Dendritic cell treated with granulocyte-macrophage colony-stimulating factor and Interleukin-4, amounts not matched to agents 40 ng/mL and 50 ng/mL, for 4 days (primary cell): ENCODE data around the gene MIER3.
A peak's percentile ranks its signal among the peaks of the same experiment; 100 is the strongest.

Source experiments
- H3K27ac Mint-ChIP-seq: one replicate; pipeline ENCODE4 v1.8.0; 2022; ENCODE audit warnings: mild to moderate bottlenecking, mixed read lengths
- H3K27me3 Mint-ChIP-seq: one replicate; pipeline ENCODE4 v1.8.0; 2022; ENCODE audit warnings: mild to moderate bottlenecking, mixed read lengths
- H3K36me3 Mint-ChIP-seq: one replicate; pipeline ENCODE4 v1.8.0; 2022; ENCODE audit warnings: low read depth, mixed read lengths
- H3K4me1 Mint-ChIP-seq: one replicate; pipeline ENCODE4 v1.8.0; 2022; ENCODE audit warnings: low read depth, mixed read lengths
- H3K4me3 Mint-ChIP-seq: one replicate; pipeline ENCODE4 v1.8.0; 2022; ENCODE audit warnings: mild to moderate bottlenecking, moderate library complexity, mixed read lengths
- H3K9me3 Mint-ChIP-seq: one replicate; pipeline ENCODE4 v1.8.0; 2022; ENCODE audit warnings: mixed read lengths
- intact Hi-C: fragments of 100-400 bp; cut with micrococcal nuclease; formaldehyde crosslinking; loops from one replicate; pipeline ENCODE4 v1.15.0; 2022

MIER3 gene

DNA sequence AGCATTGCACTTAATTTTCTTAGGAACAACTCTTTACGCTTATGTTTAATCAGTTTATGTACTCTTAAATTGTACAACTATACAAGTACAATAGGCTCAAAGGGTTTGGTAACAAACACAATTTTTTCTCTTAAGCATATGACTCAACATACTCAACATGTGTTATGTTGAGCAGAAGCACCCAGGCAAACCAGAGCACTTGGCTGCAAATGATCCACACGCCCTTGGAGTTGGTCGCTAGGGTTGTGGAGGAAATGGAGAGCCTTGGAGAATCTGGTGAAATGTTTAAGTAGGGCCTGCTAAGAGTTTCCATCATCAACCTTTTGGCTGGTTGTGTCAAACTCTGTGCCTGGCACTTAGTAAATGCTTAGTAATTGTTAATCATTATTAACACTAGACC lies 25.1 kb upstream of the MIER3 start:
- no peaks in the 10 kb centered on the region for H3K36me3 Mint-ChIP-seq
- H3K9me3 Mint-ChIP-seq: no peaks in the 10 kb centered on the region
- intact Hi-C loops: no loop called here
- no peaks in the 10 kb centered on the region for H3K4me1 Mint-ChIP-seq
- no peak overlapping the region for H3K27ac Mint-ChIP-seq
- no peak overlapping the region for H3K4me3 Mint-ChIP-seq
- H3K27me3 Mint-ChIP-seq: peaks cover 2% of the 10 kb centered on the region

DNA sequence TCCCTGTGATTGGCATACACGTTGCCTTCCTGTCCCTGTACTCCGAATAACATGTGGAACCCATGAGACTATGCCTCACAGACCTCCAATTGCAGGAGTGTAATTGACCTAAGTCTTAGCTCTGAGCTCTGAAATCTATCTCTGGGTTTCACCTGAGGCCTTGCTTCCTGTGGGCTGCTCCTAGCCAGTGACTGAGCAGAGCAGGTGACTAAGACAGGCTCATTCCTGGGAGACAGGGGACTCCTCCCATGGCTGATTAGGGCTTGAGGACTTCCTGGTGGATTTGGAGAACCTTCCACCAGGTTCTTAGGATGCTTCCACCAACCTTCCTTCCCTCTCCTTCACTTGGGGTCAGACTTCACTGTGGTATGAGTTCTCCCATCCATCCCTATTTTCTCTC lies 22.3 kb upstream of the MIER3 start:
- Mint-ChIP-seq H3K36me3 (no peaks in the 10 kb centered on the region), H3K27ac (no peak overlapping the region), H3K4me1 (no peaks in the 10 kb centered on the region), H3K27me3 (peaks cover 2% of the 10 kb centered on the region), H3K4me3 (no peak overlapping the region), H3K9me3 (no peaks in the 10 kb centered on the region)
- intact Hi-C loops: no loop called here

DNA sequence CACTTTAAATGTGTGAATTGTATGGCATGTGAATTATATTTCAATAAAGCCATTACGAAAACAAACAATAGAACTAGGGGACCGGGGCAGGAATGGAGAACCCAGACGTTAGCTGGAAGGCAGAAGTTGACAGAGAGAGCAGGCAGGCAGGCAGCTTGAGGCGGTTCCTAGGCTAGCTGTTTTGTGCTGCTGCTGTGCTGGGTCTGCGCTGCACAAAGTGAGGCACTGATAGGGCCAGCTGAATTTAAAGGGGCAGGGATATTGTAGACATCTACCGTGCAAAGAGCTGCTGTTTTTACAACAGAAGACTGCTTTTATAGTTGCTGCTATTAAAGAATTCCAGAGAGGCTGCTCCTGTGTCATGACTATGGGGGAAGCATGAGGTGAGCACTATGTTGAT lies 21.6 kb upstream of the MIER3 start:
- H3K27me3 Mint-ChIP-seq: peaks cover 2% of the 10 kb centered on the region
- H3K27ac Mint-ChIP-seq: no peak overlapping the region
- intact Hi-C loops: no loop called here
- H3K4me3 Mint-ChIP-seq: no peak overlapping the region
- H3K9me3 Mint-ChIP-seq: no peaks in the 10 kb centered on the region
- no peaks in the 10 kb centered on the region for H3K36me3 Mint-ChIP-seq
- H3K4me1 Mint-ChIP-seq: no peaks in the 10 kb centered on the region

DNA sequence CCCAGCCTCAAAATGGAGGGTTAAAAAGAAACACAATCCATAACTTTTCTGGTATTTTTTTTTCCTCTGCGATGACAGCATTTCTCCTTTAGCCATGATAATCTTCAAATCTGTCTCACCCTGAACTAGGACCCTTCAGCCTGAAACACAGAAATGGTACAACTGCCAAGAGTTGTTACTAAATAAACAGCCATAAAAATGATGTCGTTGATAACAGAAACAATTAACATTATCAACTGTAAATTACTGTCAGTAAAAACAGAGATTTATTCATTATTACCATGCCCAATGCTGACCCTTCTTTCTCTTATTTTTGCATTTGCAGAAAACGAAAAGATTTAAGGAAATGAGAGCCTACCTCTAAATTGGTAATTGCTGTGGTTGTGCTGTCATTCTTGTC lies 19.4 kb upstream of the MIER3 start:
- no peaks in the 10 kb centered on the region for H3K36me3 Mint-ChIP-seq
- peaks cover 2% of the 10 kb centered on the region for H3K27me3 Mint-ChIP-seq
- intact Hi-C loops: no loop called here
- H3K4me1 Mint-ChIP-seq: no peaks in the 10 kb centered on the region
- H3K4me3 Mint-ChIP-seq: no peak overlapping the region
- no peaks in the 10 kb centered on the region for H3K9me3 Mint-ChIP-seq
- H3K27ac Mint-ChIP-seq: no peak overlapping the region

DNA sequence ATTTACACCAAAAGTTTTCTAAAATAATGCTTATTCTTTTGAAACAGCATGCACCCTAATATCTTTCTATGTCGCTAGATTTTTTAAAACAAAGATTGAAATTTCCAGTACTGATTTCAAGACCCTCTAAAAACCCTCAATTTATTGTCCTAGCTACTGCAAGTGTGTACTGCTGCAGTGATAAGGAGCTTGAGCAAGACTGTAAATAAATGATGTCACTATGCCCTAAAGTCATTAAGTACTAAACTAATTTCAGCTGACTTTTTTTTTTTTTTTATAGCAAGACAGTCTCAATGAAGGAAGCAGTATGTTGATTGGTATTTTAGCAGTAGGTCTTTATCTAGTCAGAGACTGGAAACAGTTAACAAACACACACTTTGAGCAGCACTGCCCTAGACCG lies 12.2 kb upstream of the MIER3 start:
- Mint-ChIP-seq H3K27me3 (peaks cover 17% of the 10 kb centered on the region), H3K27ac (no peak overlapping the region), H3K4me1 (peaks cover 7% of the 10 kb centered on the region), H3K36me3 (no peaks in the 10 kb centered on the region), H3K4me3 (no peak overlapping the region), H3K9me3 (peaks cover 17% of the 10 kb centered on the region)
- intact Hi-C loops: no loop called here

DNA sequence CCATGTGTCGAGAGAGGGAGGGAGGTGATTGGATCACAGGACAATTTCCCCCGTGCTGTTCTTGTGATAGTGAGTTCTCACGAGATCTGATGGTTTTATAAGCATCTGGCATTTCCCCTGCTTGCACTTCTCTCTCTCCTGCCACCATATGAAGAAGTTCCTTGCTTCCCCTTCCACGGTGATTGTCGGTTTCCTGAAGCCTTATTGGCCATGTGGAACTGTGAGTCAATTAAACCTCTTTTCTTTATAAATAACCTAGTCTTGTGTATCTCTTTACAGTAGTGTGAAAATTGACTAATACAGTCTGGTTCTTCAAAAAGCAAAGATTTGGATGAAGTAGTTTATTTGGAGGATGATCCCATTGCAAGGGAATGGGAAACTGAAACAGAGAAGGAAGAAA lies 11.3 kb upstream of the MIER3 start:
- no peaks in the 10 kb centered on the region for H3K36me3 Mint-ChIP-seq
- intact Hi-C loops: no loop called here
- H3K4me3 Mint-ChIP-seq: no peak overlapping the region
- H3K27me3 Mint-ChIP-seq: peaks cover 19% of the 10 kb centered on the region
- no peak overlapping the region for H3K27ac Mint-ChIP-seq
- H3K4me1 Mint-ChIP-seq: peaks cover 7% of the 10 kb centered on the region
- H3K9me3 Mint-ChIP-seq: peaks cover 17% of the 10 kb centered on the region

DNA sequence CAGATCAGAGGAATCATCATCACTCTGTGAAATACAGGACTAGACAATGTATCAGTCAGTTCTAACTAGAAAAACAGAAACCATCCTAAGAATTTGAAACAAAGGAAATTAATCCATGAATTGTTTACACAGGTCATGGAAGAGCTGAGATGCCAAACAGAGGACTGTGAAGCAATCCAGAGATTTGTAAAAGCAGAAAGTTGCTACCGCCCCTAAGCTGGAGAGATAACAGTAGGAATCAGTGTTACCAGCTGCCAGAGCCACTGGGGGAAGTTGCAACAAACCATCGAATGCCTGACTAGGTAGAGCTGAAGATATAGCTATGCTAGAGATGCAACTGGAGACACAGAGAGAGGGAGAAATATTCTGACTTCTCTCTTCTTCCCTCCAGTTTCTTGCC lies 10.4 kb upstream of the MIER3 start:
- H3K27me3 Mint-ChIP-seq: peaks cover 22% of the 10 kb centered on the region
- peaks cover 17% of the 10 kb centered on the region for H3K9me3 Mint-ChIP-seq
- peaks cover 7% of the 10 kb centered on the region for H3K4me1 Mint-ChIP-seq
- intact Hi-C loops: no loop called here
- H3K36me3 Mint-ChIP-seq: no peaks in the 10 kb centered on the region
- H3K4me3 Mint-ChIP-seq: no peak overlapping the region
- H3K27ac Mint-ChIP-seq: no peak overlapping the region

DNA sequence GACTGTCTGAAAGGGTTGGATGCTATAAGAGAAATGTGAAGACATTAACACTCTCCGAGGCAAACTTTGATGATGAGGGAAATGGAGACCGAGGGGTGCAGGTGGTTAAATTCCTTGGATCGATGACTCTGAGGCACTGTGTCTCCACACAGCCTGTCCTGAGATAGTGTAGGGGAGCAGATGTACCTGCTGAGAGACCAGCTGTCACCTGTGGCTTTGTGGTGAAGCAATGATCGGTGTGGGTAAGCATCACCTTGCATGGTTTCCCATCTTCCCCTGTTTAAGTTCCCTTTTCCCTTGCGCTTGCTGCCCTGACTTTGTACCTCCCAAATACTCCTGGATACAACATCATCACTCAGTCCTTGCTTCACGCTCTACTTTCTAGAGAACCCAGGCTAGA lies 9.8 kb upstream of the MIER3 start:
- intact Hi-C loops: no loop called here
- no peak overlapping the region for H3K27ac Mint-ChIP-seq
- H3K27me3 Mint-ChIP-seq: peaks cover 22% of the 10 kb centered on the region
- H3K36me3 Mint-ChIP-seq: no peaks in the 10 kb centered on the region
- H3K4me1 Mint-ChIP-seq: peaks cover 7% of the 10 kb centered on the region
- peaks cover 17% of the 10 kb centered on the region for H3K9me3 Mint-ChIP-seq
- no peak overlapping the region for H3K4me3 Mint-ChIP-seq

DNA sequence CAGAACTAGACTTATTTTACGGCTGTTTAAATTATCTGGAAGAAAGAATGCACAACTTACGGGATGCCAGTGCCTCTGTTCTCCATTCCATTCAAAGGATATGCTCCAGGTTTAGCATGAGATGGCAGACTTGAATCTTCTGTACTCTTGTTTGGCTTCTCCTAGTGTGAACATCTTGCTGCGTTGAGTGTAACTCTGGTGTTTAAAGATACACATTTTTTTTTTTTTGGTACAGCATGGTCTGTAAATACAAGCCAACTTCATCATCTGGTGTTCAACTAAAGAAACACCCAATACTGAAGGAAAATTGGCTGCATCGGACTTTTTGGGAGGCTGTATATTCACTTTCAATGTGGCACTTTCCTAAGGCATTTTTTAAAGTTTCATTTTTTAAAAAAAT lies 7.4 kb upstream of the MIER3 start:
- Mint-ChIP-seq H3K27ac (no peak overlapping the region), H3K4me3 (no peak overlapping the region), H3K9me3 (peaks cover 17% of the 10 kb centered on the region), H3K36me3 (no peaks in the 10 kb centered on the region), H3K27me3 (peaks cover 18% of the 10 kb centered on the region), H3K4me1 (peaks cover 7% of the 10 kb centered on the region)
- intact Hi-C loops: no loop called here

DNA sequence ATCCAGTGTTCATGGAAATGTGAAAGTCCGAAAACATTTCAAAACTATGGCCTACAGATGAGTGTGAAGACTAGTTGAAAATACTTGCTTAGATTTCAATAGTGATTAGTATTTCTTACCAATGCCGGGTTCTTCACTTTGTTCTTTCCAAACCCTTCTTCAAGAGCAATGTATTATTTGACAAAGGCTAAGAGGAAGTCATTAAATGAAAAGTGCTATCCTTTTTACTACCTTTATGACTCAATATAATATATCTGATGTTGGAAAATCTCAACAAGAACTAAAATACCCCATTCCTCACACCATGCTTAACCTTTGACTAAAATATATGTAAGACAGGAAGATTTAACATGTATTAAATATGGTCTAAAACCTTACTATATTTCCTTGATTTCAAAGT lies 6.7 kb upstream of the MIER3 start:
- Mint-ChIP-seq H3K27ac (no peak overlapping the region), H3K4me3 (no peak overlapping the region), H3K9me3 (peaks cover 15% of the 10 kb centered on the region), H3K36me3 (no peaks in the 10 kb centered on the region), H3K4me1 (peaks cover 6% of the 10 kb centered on the region), H3K27me3 (peaks cover 21% of the 10 kb centered on the region)
- intact Hi-C loops: no loop called here

DNA sequence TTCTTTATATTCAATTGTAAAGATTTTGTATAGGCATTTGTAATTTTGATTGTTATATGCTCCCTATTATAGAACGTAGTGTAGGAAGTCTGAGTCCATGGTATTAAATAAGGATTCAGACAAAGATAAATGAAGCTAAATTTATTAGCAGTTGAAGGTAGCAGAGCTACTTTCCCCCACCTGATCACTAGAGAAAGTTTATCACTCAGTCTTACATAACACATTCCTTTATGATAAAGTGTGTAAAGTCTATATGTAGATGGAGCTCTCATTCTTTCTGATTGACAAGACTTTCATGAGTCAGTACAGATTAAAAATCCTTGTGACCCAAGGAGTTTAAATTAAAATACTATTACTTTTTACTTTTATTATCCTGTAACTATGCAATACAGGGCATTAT lies 2.3 kb upstream of the MIER3 start:
- H3K27ac Mint-ChIP-seq: no peak overlapping the region
- peaks cover 18% of the 10 kb centered on the region for H3K4me1 Mint-ChIP-seq
- no peaks in the 10 kb centered on the region for H3K9me3 Mint-ChIP-seq
- H3K27me3 Mint-ChIP-seq: peaks cover 22% of the 10 kb centered on the region
- H3K36me3 Mint-ChIP-seq: peaks cover 4% of the 10 kb centered on the region
- intact Hi-C loops: loop anchor here (5.0 kb wide), 1 partner anchor 42 kb away; no protein-coding TSS in a partner anchor
- H3K4me3 Mint-ChIP-seq: no peak overlapping the region

DNA sequence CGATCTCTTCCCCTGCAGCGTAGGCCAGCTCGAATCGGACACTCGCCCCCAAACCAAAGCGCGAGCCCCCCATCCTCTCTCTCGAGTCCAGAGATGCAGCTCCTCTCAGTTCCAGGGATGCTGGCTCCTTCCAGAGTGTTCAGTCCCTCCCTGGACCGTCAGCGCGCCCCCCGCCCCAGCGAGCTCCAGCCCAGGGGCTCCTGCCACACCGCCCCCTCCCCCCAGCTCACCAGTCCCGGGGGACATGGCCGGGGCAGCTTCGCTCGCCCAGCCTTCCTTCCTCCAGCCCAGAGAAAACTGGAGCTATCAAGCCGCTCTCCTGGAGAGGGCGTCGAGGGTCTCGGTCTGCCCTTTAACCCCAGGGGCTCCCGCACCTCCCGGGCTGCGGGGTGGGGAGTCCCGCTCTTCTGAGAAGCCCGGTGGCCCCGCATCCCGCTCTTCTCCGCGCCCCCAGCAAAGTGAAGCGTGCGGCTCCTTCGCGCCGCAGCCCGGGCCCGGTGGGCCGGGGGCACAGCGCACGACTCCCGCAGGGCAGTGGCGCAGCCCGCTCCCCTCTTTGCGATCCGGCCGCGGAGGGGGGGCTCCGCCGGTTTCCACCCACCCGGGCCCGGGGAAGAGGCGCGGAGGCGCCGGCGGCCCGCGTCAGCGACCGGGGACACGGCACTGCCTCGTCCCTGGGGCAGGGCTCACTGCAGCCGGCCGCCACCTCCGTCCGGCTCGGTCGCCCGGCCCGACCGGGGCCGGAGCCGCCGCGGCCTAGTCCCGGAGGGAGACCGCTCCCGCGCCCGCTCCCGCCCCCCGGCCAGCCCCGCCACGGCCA lies 587 bp downstream of the MIER3 start:
- intact Hi-C loops: loop anchor here (5.0 kb wide), 1 partner anchor 39 kb away; no protein-coding TSS in a partner anchor
- Mint-ChIP-seq H3K27me3 (peaks cover 16% of the 10 kb centered on the region), H3K4me1 (peaks cover 18% of the 10 kb centered on the region), H3K27ac (peak overlapping the region; percentile 71), H3K9me3 (no peaks in the 10 kb centered on the region), H3K36me3 (peaks cover 20% of the 10 kb centered on the region), H3K4me3 (peak overlapping the region; percentile 89)

DNA sequence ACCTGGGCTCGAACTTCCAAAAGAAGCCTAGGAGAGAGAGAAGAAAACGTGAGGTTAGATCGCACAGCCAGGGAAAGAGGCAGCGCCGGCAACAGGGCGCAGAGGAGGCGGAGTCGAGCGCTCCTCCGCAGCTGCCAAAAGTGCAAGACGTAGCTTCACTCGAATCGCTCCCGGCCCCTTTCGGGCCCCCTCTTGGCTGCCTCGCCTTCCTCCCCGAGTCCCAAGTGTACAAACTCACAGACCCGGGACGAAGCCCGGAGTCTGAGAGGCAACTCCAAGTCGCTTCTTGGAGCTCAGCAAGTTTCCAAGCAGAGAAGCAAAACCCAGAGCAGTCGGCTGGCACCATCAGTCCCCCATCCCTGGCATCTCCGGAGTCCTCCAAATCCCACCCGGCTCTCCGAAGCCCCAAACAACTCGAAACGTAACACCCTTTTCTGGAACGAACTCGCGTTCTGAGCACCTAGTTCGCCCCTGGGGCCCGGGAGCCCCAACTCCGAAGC lies 1.2 kb downstream of the MIER3 start:
- intact Hi-C loops: loop anchor here (5.0 kb wide), 1 partner anchor 38 kb away; no protein-coding TSS in a partner anchor
- H3K27ac Mint-ChIP-seq: peak overlapping the region; percentile 71
- peak overlapping the region; percentile 89 for H3K4me3 Mint-ChIP-seq
- peaks cover 20% of the 10 kb centered on the region for H3K36me3 Mint-ChIP-seq
- H3K9me3 Mint-ChIP-seq: no peaks in the 10 kb centered on the region
- peaks cover 18% of the 10 kb centered on the region for H3K4me1 Mint-ChIP-seq
- peaks cover 16% of the 10 kb centered on the region for H3K27me3 Mint-ChIP-seq

DNA sequence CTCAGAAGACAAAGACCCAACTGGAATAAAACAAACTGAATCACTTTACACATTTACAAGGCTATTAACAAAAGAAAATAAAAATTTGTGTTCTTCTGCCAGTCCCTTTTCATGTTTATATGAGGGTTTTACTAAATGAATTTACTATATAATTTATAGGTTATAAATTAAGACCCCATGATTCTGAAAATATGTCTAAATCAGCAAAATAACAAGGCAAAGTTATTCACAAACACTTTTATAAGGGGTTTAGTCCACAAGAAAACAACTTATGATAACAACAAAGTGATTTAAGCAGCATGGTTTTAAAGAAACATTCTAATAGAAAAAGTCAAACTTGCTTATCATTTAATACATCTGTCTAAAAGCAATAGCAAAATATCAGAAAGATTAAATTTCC lies 4.9 kb downstream of the MIER3 start:
- H3K36me3 Mint-ChIP-seq: peaks cover 43% of the 10 kb centered on the region
- no peak overlapping the region for H3K27ac Mint-ChIP-seq
- H3K4me3 Mint-ChIP-seq: no peak overlapping the region
- intact Hi-C loops: no loop called here
- peaks cover 2% of the 10 kb centered on the region for H3K27me3 Mint-ChIP-seq
- H3K9me3 Mint-ChIP-seq: no peaks in the 10 kb centered on the region
- H3K4me1 Mint-ChIP-seq: peaks cover 18% of the 10 kb centered on the region

DNA sequence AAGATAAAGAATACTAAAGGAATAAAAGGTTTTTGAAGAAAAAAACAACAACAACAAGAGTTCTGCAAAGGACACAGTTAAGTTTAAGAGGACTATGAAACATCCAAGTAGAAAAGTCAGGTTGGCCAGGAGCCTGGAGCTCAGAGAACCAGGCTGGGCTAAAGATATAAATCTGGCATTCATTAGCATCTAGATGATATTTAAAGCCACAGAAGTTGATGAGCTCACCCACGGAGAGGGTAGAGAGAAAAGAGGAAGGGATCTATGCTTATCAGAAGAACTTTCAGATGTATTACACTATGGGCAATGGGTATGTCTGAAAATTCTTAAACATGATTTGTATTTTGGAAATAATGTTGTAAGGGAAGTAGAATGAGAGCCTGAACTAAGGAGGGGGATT lies 9.9 kb downstream of the MIER3 start:
- no peaks in the 10 kb centered on the region for H3K27me3 Mint-ChIP-seq
- peaks cover 12% of the 10 kb centered on the region for H3K4me1 Mint-ChIP-seq
- H3K4me3 Mint-ChIP-seq: no peak overlapping the region
- no peaks in the 10 kb centered on the region for H3K9me3 Mint-ChIP-seq
- intact Hi-C loops: no loop called here
- H3K36me3 Mint-ChIP-seq: peaks cover 73% of the 10 kb centered on the region
- H3K27ac Mint-ChIP-seq: no peak overlapping the region
